ENCODE results near the gene SMAD6. TPM values are rescaled to one million over a fixed set of nuclear protein-coding genes. Genes with fewer than 3 reads are reported as not detected.

SMAD6 gene
- total and polyA plus RNA-seq, 2 donors (not counting 1 experiment from before 2014, with no cell fraction given): 0.03 to 0.37 TPM

DNA sequence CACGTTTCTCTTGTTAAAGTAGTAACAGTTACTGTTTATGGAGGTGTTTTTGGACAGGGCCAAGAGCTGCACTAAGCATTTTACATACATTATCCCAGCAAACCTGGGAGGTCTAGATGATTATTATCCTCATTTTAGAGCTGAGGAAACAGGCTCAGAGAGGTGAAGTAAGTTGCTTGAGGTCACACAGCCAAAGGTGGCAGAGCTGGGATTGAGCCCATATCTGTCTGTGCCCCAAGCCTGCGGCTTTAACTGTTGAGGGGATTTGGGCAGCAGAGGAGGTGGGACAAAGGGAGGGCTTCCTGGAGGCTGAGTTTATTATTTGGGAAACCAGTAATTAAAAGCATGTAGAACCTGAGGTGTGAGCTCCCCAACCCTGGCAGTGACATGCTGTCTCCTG is 9.2 kb downstream of the SMAD6 start:
- Histone ChIP-seq H3K9ac (ENCODE audit: low read length) (no peak overlapping the region), H3K27me3 (replicated peaks in 1 of 4; ENCODE audit: control extremely low read depth in 1 of 4, control insufficient read depth in 3 of 4, insufficient read depth in 4 of 4, low read length in 3 of 4) (peaks cover 0 to 4% (median under 1%) of the 10 kb centered on the region in 4 experiments), H3K79me2 (ENCODE audit: control insufficient read depth, insufficient read depth, low read length) (no peaks in the 10 kb centered on the region), H4K20me1 (ENCODE audit: control insufficient read depth, insufficient read depth, low read length, poor library complexity, severe bottlenecking) (no peaks in the 10 kb centered on the region), H3K4me1 (ENCODE audit: control insufficient read depth in 2 of 2, insufficient read depth in 2 of 2, low read length in 2 of 2) (peaks cover 11 to 12% of the 10 kb centered on the region in 2 donors), H3K9me3 (ENCODE audit: control extremely low read depth in 1 of 3, control insufficient read depth in 2 of 3, insufficient read depth in 1 of 3, low read length in 2 of 3) (no peaks in the 10 kb centered on the region), H2AFZ (ENCODE audit: insufficient read depth, low read depth, low read length, poor library complexity, severe bottlenecking) (no peak overlapping the region), H3K4me2 (replicated peaks; ENCODE audit: low read depth, low read length, poor library complexity, severe bottlenecking) (no peak overlapping the region), H3K36me3 (replicated peaks in 1 of 2; ENCODE audit: control extremely low read depth in 1 of 2, control insufficient read depth in 1 of 2, extremely low read depth in 1 of 2, insufficient read depth in 2 of 2, low read length in 1 of 2) (no peaks in the 10 kb centered on the region), H3K4me3 (ENCODE audit: control extremely low read depth in 1 of 5, extremely low read depth in 1 of 5, insufficient read depth in 1 of 5, low read depth in 2 of 5, low read length in 4 of 5) (no peak overlapping the region), H3K27ac (ENCODE audit: low read length in 2 of 2) (no peak overlapping the region)
- H3K27me3 Mint-ChIP-seq: peaks cover 5% of the 10 kb centered on the region
- CTCF ChIA-PET: interaction anchor here (1.0 kb wide), 1 partner anchor 9 kb away, joined by 3 read pairs; the partner anchor contains the start of gene SMAD6
- intact Hi-C loops (cut with micrococcal nuclease): no loop called here
- H3K4me3 Mint-ChIP-seq: no peak overlapping the region
- no peaks in the 10 kb centered on the region for H3K9me3 Mint-ChIP-seq (ENCODE audit: insufficient read depth)
- no peak for ATAC-seq (ENCODE audit: low read depth)
- WGBS (ENCODE audit: insufficient coverage): 0% methylated on average over 1 of the region's 2 CpGs
- H3K27ac Mint-ChIP-seq: no peak overlapping the region
- TF ChIP-seq EZH2 (IDR thresholded peaks at IDR 0.05; ENCODE audit: borderline replicate concordance, insufficient read depth, low read depth, low read length, poor library complexity, severe bottlenecking): no peak
- TF ChIP-seq, protein P1, sequence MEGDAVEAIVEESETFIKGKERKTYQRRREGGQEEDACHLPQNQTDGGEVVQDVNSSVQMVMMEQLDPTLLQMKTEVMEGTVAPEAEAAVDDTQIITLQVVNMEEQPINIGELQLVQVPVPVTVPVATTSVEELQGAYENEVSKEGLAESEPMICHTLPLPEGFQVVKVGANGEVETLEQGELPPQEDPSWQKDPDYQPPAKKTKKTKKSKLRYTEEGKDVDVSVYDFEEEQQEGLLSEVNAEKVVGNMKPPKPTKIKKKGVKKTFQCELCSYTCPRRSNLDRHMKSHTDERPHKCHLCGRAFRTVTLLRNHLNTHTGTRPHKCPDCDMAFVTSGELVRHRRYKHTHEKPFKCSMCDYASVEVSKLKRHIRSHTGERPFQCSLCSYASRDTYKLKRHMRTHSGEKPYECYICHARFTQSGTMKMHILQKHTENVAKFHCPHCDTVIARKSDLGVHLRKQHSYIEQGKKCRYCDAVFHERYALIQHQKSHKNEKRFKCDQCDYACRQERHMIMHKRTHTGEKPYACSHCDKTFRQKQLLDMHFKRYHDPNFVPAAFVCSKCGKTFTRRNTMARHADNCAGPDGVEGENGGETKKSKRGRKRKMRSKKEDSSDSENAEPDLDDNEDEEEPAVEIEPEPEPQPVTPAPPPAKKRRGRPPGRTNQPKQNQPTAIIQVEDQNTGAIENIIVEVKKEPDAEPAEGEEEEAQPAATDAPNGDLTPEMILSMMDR (IDR thresholded peaks at IDR 0.05): no peak
- POLR2A ChIA-PET: no interaction called here
- no peak for DNase-seq
- peaks cover 18% of the 10 kb centered on the region for H3K4me1 Mint-ChIP-seq

GRCh38 chr15:66711862-66712261 is 9.8 kb downstream of the SMAD6 start:
- H3K4me1 Mint-ChIP-seq: peaks cover 19% of the 10 kb centered on the region
- CTCF ChIA-PET: interaction anchor here (1.1 kb wide), 1 partner anchor 26 kb away, joined by 3 read pairs; no protein-coding TSS in a partner anchor
- H3K9me3 Mint-ChIP-seq (ENCODE audit: insufficient read depth): no peaks in the 10 kb centered on the region
- TF ChIP-seq, protein P1 (IDR thresholded peaks at IDR 0.05): no peak
- TF ChIP-seq EZH2 (IDR thresholded peaks at IDR 0.05; ENCODE audit: borderline replicate concordance, insufficient read depth, low read depth, low read length, poor library complexity, severe bottlenecking): no peak
- 90% methylated on average over 5 of the region's 5 CpGs for WGBS (ENCODE audit: insufficient coverage)
- Histone ChIP-seq H3K4me3 (ENCODE audit: control extremely low read depth in 1 of 5, extremely low read depth in 1 of 5, insufficient read depth in 1 of 5, low read depth in 2 of 5, low read length in 4 of 5) (no peak overlapping the region), H3K9ac (ENCODE audit: low read length) (no peak overlapping the region), H4K20me1 (ENCODE audit: control insufficient read depth, insufficient read depth, low read length, poor library complexity, severe bottlenecking) (no peaks in the 10 kb centered on the region), H3K4me1 (ENCODE audit: control insufficient read depth in 2 of 2, insufficient read depth in 2 of 2, low read length in 2 of 2) (peaks cover 11 to 12% of the 10 kb centered on the region in 2 donors), H3K4me2 (replicated peaks; ENCODE audit: low read depth, low read length, poor library complexity, severe bottlenecking) (no peak overlapping the region), H3K27ac (ENCODE audit: low read length in 2 of 2) (no peak overlapping the region), H3K79me2 (ENCODE audit: control insufficient read depth, insufficient read depth, low read length) (no peaks in the 10 kb centered on the region), H3K27me3 (replicated peaks in 1 of 4; ENCODE audit: control extremely low read depth in 1 of 4, control insufficient read depth in 3 of 4, insufficient read depth in 4 of 4, low read length in 3 of 4) (peaks cover 0 to 8% (median under 1%) of the 10 kb centered on the region in 4 experiments), H2AFZ (ENCODE audit: insufficient read depth, low read depth, low read length, poor library complexity, severe bottlenecking) (no peak overlapping the region), H3K9me3 (ENCODE audit: control extremely low read depth in 1 of 3, control insufficient read depth in 2 of 3, insufficient read depth in 1 of 3, low read length in 2 of 3) (no peaks in the 10 kb centered on the region), H3K36me3 (replicated peaks in 1 of 2; ENCODE audit: control extremely low read depth in 1 of 2, control insufficient read depth in 1 of 2, extremely low read depth in 1 of 2, insufficient read depth in 2 of 2, low read length in 1 of 2) (no peaks in the 10 kb centered on the region)
- H3K4me3 Mint-ChIP-seq: no peak overlapping the region
- POLR2A ChIA-PET: no interaction called here
- ATAC-seq (ENCODE audit: low read depth) (no peak), DNase-seq (no peak)
- intact Hi-C loops (cut with micrococcal nuclease): no loop called here
- H3K27me3 Mint-ChIP-seq: peaks cover 11% of the 10 kb centered on the region
- no peak overlapping the region for H3K27ac Mint-ChIP-seq
